Esophagus squamous epithelium (tissue), 4 donors: Measurements from ENCODE around the gene C6orf132.
A peak's percentile ranks its signal among the peaks of the same experiment; 100 is the strongest.

Experiments
- POLR2A ChIP-seq, 4 donors: fragments of 450-650 bp; IDR thresholded peaks; one replicate each; pipeline ENCODE4 v1.6.1; 2017; ENCODE audit warnings: antibody characterized with exemption in 4 of 4, mild to moderate bottlenecking in 4 of 4, moderate library complexity in 3 of 4
- TF ChIP-seq, protein P1 (sequence below), 6 experiments: fragments of 450-650 bp in 4 of 6; fragments of 200-600 bp in 2 of 6; sonication (generic) in 2 of 6; IDR thresholded peaks; one replicate each; pipeline ENCODE4 v1.5.1; 2016 to 2019; ENCODE audit warnings: antibody characterized with exemption in 6 of 6, mild to moderate bottlenecking in 4 of 6, moderate library complexity in 4 of 6

DNA sequence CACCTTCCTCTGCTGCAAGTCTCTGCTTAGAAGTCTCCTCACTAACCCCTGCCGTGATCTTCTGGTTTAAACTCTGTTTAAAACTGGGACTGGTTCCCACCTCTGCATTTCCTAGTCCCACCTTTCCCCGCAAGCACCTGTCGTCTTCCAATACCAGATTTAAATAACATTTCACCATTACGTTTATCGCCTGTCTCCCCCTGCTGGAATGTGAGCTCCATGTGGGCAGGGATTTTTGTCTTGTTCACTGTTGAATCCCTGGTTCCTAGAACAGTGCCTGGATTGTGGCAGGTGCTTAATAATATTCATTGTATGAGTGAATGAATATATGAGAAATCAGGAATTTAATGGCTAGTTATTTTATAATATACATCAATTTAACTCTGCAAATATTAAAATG lies 33.4 kb upstream of the C6orf132 start:
- TF ChIP-seq, protein P1, sequence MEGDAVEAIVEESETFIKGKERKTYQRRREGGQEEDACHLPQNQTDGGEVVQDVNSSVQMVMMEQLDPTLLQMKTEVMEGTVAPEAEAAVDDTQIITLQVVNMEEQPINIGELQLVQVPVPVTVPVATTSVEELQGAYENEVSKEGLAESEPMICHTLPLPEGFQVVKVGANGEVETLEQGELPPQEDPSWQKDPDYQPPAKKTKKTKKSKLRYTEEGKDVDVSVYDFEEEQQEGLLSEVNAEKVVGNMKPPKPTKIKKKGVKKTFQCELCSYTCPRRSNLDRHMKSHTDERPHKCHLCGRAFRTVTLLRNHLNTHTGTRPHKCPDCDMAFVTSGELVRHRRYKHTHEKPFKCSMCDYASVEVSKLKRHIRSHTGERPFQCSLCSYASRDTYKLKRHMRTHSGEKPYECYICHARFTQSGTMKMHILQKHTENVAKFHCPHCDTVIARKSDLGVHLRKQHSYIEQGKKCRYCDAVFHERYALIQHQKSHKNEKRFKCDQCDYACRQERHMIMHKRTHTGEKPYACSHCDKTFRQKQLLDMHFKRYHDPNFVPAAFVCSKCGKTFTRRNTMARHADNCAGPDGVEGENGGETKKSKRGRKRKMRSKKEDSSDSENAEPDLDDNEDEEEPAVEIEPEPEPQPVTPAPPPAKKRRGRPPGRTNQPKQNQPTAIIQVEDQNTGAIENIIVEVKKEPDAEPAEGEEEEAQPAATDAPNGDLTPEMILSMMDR (IDR thresholded peaks at IDR 0.05), result peak in 1 of 6 experiments; percentile 42
- TF ChIP-seq POLR2A (IDR thresholded peaks at IDR 0.05), result no peak
